Smooth muscle cell of the brain vasculature (primary cell): Measurements from ENCODE around the gene TMEM171.

Experiments
- DNase-seq: peaks from one replicate; pipeline ENCODE4 v3.0.0-alpha.2; 2012; ENCODE audit warnings: low read depth, low spot score

TMEM171 gene

GRCh38 chr5:73119451-73120157 lies 771 bp upstream of the TMEM171 start:
- DNase-seq: no peak

DNA sequence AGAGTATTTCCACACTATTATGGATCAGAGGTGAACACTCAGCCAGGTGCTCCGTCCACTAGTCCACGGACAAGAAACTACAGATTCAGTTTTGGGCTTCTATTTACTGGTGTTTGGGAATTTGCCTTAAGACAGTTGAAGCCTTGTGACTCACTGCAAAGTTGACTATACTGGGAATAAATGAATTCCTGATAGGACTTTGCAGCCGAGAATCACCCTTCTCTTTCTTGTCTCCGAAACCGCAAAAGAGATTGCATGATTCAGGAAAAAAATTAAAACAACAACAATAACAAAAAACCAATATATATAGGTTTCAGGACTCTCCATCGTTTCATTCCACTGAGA lies 716 bp downstream of the TMEM171 start:
- DNase-seq: no peak

DNA sequence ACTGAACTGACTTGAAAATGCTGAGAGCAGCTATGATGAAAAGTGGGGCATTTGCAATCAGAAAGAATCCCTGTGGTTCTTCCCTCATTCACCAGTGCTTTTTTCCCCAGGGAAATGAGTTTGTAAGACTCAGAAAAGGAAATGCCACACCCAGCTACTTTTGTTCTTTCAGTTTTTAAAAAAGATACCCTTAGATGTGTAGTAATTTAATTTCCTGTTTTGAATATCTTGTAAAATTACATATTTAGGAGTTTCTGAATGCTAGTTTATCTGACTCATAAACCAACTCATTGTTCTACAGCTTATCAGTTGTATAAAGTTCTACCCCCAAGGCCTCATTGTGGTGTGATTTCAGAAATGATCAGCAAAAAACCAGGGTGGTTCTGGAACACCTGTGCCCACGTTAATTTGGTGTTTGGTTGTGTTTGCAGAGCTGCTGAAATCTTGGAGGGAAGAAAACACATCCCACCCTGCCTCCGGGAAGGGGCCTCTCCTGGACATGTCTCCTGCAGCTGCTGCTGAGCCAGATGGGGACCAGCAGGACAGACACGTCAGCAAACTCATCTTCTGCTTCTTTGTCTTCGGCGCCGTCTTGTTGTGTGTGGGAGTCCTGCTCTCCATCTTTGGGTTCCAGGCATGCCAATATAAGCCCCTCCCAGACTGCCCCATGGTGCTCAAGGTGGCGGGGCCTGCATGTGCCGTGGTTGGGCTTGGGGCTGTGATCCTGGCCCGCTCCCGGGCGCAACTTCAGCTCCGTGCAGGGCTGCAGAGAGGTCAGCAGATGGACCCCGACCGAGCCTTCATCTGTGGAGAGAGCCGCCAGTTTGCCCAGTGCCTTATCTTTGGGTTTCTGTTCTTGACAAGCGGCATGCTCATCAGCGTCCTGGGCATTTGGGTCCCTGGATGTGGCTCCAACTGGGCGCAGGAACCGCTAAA lies 2.8 kb downstream of the TMEM171 start:
- no peak for DNase-seq

- no peak for DNase-seq
Measured at GRCh38 chr5:73125289-73125688, 4.9 kb downstream of the TMEM171 start.

- no peak for DNase-seq
Measured at GRCh38 chr5:73126381-73126780, 6.0 kb downstream of the TMEM171 start.

GRCh38 chr5:73126957-73127356 lies 6.6 kb downstream of the TMEM171 start:
- no peak for DNase-seq

GRCh38 chr5:73129143-73129542 lies 8.8 kb downstream of the TMEM171 start:
- no peak for DNase-seq

DNA sequence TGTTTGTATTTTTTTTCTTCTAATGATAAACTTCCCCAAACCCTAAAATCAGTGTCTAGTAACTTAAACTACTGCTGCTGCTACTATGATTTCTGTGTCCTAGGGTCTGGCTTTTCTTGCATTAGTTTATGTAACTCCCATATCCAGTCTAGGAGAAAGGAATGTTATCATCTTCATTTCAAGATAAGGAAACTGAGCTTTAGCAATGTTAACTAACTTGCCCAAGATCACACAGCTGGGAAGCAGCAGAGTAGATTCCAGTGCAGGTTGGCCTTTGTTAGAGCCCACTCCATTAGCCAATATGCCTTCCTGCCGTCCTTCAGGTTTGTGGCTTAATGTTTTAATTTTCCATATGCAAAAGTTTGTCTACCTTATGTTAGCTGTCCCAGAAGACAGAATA lies 10.4 kb downstream of the TMEM171 start:
- no peak for DNase-seq

DNA sequence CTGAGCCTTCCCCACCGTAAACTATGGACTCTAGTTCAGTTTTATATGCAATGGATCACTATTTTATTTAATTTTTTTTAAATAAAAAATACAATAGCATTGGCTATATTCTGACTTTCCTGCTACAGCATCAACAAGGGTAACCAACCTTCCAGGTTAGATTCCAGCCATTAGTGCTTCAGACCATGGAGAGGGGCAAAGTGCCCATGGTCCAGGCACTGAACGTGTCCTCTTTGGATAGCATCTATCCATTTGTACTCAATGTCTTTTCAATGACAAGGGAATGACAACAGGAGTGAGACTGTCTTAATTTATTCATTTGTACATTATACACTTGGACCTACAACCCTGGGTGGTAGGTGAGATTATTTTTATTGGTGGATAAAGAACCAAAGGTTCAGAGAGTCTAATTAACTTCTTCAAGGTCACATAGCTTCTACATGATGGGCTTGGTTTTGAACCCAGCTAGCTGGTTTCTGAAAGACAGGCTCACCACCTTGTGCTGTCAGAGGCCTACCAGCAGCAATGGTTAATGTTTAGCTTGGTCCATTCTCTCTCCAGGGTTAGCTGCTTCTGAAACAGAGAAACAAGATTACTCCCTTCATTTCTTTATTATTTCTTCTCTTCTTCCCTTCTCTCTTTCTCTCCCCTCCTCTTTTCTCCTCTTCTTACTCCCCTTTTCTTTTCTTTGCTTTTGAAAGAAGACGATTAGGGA lies 11.5 kb downstream of the TMEM171 start:
- no peak for DNase-seq

- DNase-seq: no peak
Measured at GRCh38 chr5:73132759-73133158, 12.4 kb downstream of the TMEM171 start.

DNA sequence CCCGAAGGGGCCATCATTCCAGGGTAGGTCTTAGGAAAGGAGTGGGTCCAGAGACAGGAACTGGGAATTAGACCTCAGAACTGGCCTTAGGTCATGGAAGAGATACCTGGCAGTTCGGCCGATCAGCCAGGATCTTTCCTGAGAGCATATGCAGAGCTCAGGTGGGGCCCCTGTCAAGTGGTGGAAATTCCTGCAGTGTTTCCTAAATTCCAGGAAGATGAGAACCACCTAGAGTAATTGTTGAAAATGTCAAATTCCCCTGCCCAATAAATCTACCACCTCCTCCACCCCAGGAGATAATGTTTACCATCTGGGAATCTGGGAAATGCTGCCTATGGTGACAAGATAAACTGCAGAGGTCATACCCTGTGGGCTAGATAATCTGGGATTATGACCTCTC lies 14.6 kb downstream of the TMEM171 start:
- no peak for DNase-seq

- no peak for DNase-seq
Measured at GRCh38 chr5:73135429-73136054, 15.2 kb downstream of the TMEM171 start.

- DNase-seq: no peak
Measured at GRCh38 chr5:73136055-73136562, 15.7 kb downstream of the TMEM171 start.

DNA sequence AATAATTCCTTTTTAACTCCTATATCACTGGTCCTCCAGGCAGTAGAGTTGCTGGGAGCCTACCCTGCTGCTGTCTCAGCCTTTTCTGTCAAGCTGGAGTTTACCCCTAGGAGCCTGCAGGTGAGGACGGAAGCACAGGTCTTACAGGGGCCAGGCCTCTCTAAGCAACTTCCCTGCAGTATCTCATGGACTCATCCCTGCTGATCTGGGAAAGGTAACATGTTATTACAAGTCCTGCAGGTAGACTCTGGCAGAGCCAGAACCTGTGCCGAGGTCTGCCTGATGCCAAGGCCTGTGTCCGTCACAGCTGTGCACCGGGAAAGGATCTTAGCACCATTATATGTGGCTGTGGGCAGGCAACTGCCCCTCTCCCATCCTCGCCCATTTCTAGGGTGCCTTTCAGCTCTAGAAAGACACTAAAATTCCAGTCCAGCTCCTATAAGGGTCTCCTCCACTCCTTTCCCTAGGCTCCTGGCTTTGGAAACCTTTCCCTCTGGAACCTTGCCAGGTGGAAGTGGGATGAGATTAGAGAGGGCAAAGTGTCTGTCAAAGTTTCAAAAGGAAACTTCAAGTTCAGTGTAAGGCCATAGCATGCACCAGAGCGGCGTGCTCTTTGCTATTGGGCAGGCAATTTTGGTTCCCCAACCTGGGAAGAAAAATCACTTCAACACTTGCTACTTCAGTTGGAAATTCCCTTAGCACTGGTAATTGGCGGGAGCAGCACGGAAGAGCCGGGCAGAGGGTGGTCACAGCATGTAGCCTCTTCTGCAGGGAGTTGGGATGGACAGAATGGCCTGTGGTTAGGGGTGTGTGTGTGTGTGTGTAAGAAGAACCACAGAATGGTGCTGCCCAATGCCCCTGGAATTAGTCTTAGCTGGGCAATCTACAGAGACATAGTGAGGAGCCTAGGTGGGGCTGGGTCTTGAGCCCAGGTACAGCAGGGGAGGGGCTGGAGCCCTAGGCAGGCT lies 17.5 kb downstream of the TMEM171 start:
- DNase-seq: no peak

DNA sequence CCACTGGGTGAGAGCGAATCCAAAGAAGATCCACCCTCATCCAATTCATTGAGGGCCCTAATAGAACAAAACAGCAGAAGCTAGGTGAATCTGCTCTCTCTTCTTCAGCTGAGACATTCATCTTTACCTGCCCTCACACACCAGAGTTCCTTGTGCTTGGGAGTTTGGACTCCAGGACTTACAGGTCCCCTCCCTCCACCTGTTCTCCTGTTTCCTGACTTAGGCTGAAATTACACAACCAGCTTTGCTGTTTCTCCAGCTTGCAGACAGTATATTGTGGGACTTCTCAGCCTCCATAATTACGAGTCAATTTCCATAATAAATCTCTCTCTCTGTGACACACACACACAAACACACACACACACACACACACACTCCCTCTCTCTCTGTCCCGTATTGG lies 19.1 kb downstream of the TMEM171 start:
- no peak for DNase-seq

DNA sequence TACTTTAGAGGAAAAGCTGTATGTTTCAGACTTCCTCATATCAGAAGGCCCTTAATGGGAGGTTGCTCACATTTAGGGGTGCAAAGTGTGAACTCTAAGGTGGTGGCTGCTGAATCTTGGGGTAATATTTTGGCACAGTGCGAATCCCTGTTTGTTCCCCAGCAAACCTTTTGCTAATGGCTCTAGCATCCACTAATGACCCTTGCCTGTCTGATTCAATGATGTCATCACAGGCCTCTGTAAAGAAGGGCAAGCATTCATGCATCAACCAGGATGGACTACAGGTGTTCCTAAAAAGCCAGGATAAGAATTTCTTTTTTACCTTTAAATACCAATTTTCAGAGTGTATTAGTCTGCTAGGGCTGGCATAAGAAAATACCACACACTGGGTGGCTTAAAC lies 20.4 kb downstream of the TMEM171 start:
- DNase-seq: no peak

DNA sequence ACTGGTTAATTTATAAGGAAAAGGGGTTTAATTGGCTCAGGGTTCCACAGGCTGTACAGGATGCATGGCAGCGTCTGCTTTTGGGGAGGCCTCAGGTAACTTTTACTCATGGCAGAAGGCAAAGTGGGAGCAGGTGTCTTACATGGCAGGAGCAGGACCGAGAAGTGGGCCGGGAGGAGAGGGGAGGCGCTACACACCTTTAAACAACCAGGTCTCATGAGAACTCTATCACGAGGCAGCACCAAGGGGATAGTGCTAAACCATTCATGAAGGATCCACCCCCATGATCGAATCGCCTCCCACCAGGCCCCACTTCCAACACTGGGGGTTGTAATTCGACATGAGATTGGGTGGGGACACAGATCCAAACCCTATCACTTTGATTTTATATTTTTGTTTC lies 21.7 kb downstream of the TMEM171 start:
- DNase-seq: no peak

DNA sequence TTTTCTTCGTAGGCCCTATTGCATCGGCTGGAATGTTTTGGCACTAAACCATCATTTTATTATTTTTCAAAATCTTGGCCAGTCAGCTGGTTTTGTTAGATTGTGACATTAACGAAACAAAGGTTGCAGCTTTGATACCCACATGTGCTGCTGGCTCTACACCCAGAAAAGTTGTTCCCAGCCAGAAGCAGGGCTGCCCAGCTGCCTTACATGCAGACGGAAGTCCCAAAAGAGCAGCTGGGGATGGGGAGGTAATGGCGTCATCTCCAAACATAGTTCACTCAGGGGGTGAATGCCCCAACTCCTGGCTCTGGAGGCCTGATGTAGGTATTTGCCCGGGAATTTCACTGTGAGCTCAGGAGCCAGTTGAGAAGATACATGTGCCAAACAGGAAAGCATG lies 23.3 kb downstream of the TMEM171 start:
- DNase-seq: no peak

DNA sequence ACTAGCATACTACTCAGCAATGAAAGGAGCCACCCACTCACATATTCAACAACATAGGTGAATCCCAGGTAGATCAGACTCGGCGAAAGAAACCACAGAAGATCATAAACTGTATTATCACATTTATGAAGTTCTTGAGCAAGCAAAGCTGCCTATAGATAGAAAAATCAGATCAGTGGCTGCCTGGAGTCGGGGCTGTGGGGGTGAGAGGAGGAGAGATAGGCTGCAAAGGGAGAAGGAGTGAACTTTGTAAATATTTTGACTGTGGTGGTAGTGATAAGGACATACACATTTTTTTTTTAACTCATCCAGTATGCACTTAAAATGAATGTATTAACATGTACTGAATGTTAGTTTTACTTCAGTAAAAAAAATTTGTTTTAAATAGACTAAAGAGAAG lies 29.2 kb downstream of the TMEM171 start:
- no peak for DNase-seq

GRCh38 chr5:73150876-73151275 lies 30.5 kb downstream of the TMEM171 start:
- DNase-seq: no peak
